ENCODE results near the gene F11. TPM values are rescaled to one million over a fixed set of nuclear protein-coding genes. Genes with fewer than 3 reads are reported as not detected.
"Not testable (repeated sequence)": the region's sequence is repeated elsewhere in the genome, so short reads cannot be mapped to it uniquely, and the experiment has no call there.

Gene F11
- total RNA-seq, 1 donor from 2014 or later = not detected

DNA sequence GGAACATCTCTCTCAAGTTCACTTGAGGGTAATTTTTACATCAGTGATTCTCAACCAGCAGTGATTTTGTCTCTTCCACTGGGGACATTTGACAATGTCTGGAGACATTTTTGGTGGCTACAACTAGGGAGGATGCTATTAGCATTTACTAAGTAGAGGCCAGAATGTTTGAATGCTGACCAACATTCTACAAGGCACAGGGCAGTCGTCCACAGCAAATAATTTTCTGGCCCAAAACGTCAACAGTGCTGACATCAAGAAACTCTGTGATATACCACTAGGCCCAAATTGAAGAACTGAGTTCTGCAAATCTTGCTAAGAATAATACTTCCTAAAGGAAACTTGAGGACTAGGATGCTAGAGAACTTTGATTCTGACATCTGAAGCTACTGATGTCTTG, 31.6 kb upstream of the F11 start:
- Mint-ChIP-seq H3K4me3 (ENCODE audit: unreplicated experiment) (no peak overlapping the region), H3K36me3 (ENCODE audit: unreplicated experiment) (no peaks in the 10 kb centered on the region), H3K9me3 (ENCODE audit: unreplicated experiment) (no peaks in the 10 kb centered on the region), H3K27ac (ENCODE audit: unreplicated experiment) (no peak overlapping the region), H3K4me1 (ENCODE audit: low read depth, unreplicated experiment) (no peaks in the 10 kb centered on the region), H3K27me3 (ENCODE audit: unreplicated experiment) (no peaks in the 10 kb centered on the region)
- TF ChIP-seq, protein P1, sequence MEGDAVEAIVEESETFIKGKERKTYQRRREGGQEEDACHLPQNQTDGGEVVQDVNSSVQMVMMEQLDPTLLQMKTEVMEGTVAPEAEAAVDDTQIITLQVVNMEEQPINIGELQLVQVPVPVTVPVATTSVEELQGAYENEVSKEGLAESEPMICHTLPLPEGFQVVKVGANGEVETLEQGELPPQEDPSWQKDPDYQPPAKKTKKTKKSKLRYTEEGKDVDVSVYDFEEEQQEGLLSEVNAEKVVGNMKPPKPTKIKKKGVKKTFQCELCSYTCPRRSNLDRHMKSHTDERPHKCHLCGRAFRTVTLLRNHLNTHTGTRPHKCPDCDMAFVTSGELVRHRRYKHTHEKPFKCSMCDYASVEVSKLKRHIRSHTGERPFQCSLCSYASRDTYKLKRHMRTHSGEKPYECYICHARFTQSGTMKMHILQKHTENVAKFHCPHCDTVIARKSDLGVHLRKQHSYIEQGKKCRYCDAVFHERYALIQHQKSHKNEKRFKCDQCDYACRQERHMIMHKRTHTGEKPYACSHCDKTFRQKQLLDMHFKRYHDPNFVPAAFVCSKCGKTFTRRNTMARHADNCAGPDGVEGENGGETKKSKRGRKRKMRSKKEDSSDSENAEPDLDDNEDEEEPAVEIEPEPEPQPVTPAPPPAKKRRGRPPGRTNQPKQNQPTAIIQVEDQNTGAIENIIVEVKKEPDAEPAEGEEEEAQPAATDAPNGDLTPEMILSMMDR (IDR thresholded peaks at IDR 0.05; ENCODE audit: partially characterized antibody, unreplicated experiment) = no peak
- DNase-seq = no peak

DNA sequence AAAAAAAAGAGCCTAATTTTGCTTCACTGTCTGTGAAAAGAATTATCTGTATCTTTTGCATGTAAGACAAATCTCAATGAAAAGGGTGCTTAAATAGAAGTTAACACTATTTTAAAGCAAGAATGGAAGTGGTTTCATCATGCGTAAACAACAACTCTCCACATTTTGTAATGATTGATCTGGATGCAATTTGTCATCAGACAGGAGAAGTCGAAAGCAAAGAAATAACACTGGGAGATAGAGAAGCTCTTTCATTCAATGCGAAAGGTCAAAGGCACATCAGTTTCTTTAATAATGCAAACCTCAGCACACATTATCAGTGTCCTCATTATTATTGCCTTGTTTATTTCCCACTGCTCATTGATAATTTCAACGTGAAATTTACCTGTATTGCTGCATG, 29.9 kb upstream of the F11 start:
- Mint-ChIP-seq H3K27ac (ENCODE audit: unreplicated experiment) (no peak overlapping the region), H3K27me3 (ENCODE audit: unreplicated experiment) (no peaks in the 10 kb centered on the region), H3K9me3 (ENCODE audit: unreplicated experiment) (no peaks in the 10 kb centered on the region), H3K36me3 (ENCODE audit: unreplicated experiment) (no peaks in the 10 kb centered on the region), H3K4me1 (ENCODE audit: low read depth, unreplicated experiment) (no peaks in the 10 kb centered on the region), H3K4me3 (ENCODE audit: unreplicated experiment) (no peak overlapping the region)
- no peak for DNase-seq
- TF ChIP-seq, protein P1 (IDR thresholded peaks at IDR 0.05; ENCODE audit: partially characterized antibody, unreplicated experiment) = no peak

DNA sequence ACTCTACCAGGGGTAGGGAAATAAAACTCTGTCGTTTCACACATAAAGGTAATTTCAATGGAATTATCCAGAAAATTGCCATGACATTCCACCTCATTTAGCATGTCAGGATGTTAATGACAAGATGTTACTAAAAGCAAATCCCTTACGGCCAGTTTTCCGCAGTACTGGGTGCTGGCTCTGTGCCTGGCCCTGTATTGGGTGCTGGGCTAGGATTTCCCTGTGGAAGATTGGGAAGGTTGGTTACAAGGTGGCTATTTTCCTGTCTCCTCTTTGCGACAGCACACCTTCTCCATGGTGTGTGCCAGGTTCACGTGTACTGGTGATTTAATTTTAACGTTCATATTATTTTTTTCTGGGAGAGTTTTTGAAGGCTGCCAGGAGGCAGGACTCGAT, 25.5 kb upstream of the F11 start:
- Mint-ChIP-seq H3K36me3 (ENCODE audit: unreplicated experiment) (no peaks in the 10 kb centered on the region), H3K4me3 (ENCODE audit: unreplicated experiment) (no peak overlapping the region), H3K27me3 (ENCODE audit: unreplicated experiment) (no peaks in the 10 kb centered on the region), H3K9me3 (ENCODE audit: unreplicated experiment) (no peaks in the 10 kb centered on the region), H3K4me1 (ENCODE audit: low read depth, unreplicated experiment) (peaks cover 6% of the 10 kb centered on the region), H3K27ac (ENCODE audit: unreplicated experiment) (no peak overlapping the region)
- TF ChIP-seq, protein P1 (IDR thresholded peaks at IDR 0.05; ENCODE audit: partially characterized antibody, unreplicated experiment) = no peak
- no peak for DNase-seq

DNA sequence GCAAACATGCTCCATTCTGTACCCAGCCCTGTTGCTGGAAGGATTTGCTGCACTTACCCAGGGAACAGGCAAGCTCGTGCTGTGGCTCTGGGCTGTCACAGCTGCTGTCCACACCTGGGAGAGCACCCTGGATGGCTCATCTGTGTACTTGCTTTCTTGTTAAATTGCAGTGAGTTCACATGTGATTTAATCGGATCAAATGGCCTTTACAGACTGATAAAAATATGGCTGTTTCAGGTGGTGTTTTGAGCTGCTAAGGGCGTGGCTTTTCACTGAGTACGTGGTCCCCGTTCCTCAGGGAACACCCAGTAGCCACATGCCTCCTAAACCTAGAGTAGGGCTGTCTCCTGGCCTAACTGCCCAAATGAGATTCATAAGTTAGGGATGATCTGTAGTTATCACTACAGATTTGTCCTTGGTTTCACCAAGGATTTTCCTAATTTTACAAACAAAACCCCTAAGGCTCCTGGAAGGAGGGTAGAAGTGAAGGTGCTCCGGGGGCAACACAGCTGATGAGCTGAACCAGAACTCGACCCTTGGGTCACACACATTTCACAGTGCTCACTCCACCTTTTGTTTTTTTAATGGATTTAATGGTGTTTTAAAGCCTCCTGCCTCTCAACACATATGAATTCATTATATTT, 25.0 kb upstream of the F11 start:
- Mint-ChIP-seq H3K4me3 (ENCODE audit: unreplicated experiment) (no peak overlapping the region), H3K9me3 (ENCODE audit: unreplicated experiment) (no peaks in the 10 kb centered on the region), H3K27me3 (ENCODE audit: unreplicated experiment) (no peaks in the 10 kb centered on the region), H3K27ac (ENCODE audit: unreplicated experiment) (no peak overlapping the region), H3K4me1 (ENCODE audit: low read depth, unreplicated experiment) (peaks cover 6% of the 10 kb centered on the region), H3K36me3 (ENCODE audit: unreplicated experiment) (no peaks in the 10 kb centered on the region)
- TF ChIP-seq, protein P1 (IDR thresholded peaks at IDR 0.05; ENCODE audit: partially characterized antibody, unreplicated experiment) = no peak
- no peak for DNase-seq

DNA sequence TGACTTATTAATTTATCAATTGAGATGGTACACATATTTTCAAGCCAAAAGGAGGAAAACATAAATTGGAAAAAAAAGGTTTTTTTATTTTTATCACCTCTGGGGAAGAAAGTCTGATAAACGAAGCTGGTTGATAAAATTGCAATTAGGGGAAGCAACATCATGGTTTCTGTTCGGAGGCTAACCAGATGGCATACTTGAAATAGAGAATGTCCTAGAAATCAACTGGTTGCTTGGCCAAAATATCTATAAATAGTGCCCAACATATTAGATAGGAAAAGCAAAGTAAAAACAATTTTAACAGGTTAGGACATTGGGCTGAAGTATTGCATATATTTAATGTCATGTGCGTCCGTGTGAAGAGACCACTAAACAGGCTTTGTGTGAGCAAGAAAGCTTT, 24.4 kb upstream of the F11 start:
- Mint-ChIP-seq H3K9me3 (ENCODE audit: unreplicated experiment) (peaks cover 1% of the 10 kb centered on the region), H3K4me3 (ENCODE audit: unreplicated experiment) (no peak overlapping the region), H3K36me3 (ENCODE audit: unreplicated experiment) (no peaks in the 10 kb centered on the region), H3K27ac (ENCODE audit: unreplicated experiment) (no peak overlapping the region), H3K4me1 (ENCODE audit: low read depth, unreplicated experiment) (peaks cover 6% of the 10 kb centered on the region), H3K27me3 (ENCODE audit: unreplicated experiment) (no peaks in the 10 kb centered on the region)
- no peak for DNase-seq
- TF ChIP-seq, protein P1 (IDR thresholded peaks at IDR 0.05; ENCODE audit: partially characterized antibody, unreplicated experiment) = no peak

DNA sequence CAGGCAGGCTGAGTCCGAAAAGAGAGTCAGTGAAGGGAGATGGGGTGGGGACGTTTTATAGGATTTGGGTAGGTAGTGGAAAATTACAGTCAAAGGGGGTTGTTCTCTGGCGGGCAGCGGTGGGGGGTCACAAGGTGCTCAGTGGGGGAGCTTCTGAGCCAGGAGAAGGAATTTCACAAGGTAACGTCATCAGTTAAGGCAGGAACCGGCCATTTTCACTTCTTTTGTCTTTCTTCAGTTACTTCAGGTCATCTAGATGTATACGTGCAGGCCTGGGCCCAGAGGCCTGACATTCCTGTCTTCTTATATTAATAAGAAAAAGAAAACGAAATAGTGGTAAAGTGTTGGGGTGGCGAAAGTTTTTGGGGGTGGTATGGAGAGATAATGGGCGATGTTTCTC, 24.0 kb upstream of the F11 start:
- H3K27me3 Mint-ChIP-seq (ENCODE audit: unreplicated experiment); DNase-seq; H3K36me3 Mint-ChIP-seq (ENCODE audit: unreplicated experiment); H3K4me3 Mint-ChIP-seq (ENCODE audit: unreplicated experiment); H3K4me1 Mint-ChIP-seq (ENCODE audit: low read depth, unreplicated experiment); H3K9me3 Mint-ChIP-seq (ENCODE audit: unreplicated experiment); H3K27ac Mint-ChIP-seq (ENCODE audit: unreplicated experiment): not testable (repeated sequence)

Measured in glutamatergic neuron (in vitro differentiated cells).